K562 (cell line): Measurements from ENCODE around the gene C10orf105. TPM values are rescaled to one million over a fixed set of nuclear protein-coding genes. Genes with fewer than 3 reads are reported as not detected.

Experiments used
- ASH1L ChIP-seq: fragments of 450-650 bp; IDR thresholded peaks from 2 replicates; pipeline ENCODE4 v1.6.1; 2018; ENCODE audit warnings: borderline replicate concordance, mild to moderate bottlenecking, low read depth; ENCODE audit not compliant: partially characterized antibody
- BACH1 ChIP-seq: fragments of 200-800 bp; sonication (Bioruptor generic); IDR thresholded peaks from 2 replicates; pipeline ENCODE4 v1.6.1; 2016; ENCODE audit warnings: missing genetic modification characterization, missing compliant biosample characterization
- BHLHE40 ChIP-seq: IDR thresholded peaks from 2 replicates; pipeline ENCODE4 v1.6.1; 2011; ENCODE audit warnings: low read length, improper control_type of control experiment
- CEBPB ChIP-seq: fragments of 450-650 bp; IDR thresholded peaks from 2 replicates; pipeline ENCODE4 v1.6.1; 2016; ENCODE audit warnings: missing genetic modification characterization, missing compliant biosample characterization
- FOXP1 ChIP-seq: sonication (generic); formaldehyde crosslinking; IDR thresholded peaks from 2 replicates; pipeline ENCODE4 v1.8.0; 2022; ENCODE audit warnings: mild to moderate bottlenecking, missing genetic modification reagents
- HDAC2 ChIP-seq: fragments of 450-650 bp; IDR thresholded peaks from 2 replicates; pipeline ENCODE4 v1.6.1; 2016; ENCODE audit warnings: mild to moderate bottlenecking
- HDAC8 ChIP-seq: fragments of 450-650 bp; IDR thresholded peaks from 2 replicates; pipeline ENCODE4 v1.6.1; 2016; ENCODE audit warnings: mild to moderate bottlenecking, missing genetic modification characterization, moderate library complexity, missing compliant biosample characterization
- LCOR ChIP-seq: sonication (generic); formaldehyde crosslinking; IDR thresholded peaks from 2 replicates; pipeline ENCODE4 v1.8.0; 2022; ENCODE audit warnings: mild to moderate bottlenecking, missing genetic modification reagents
- MXD1 ChIP-seq: fragments of 250-450 bp; sonication (Bioruptor Pico); IDR thresholded peaks from 2 replicates; pipeline ENCODE4 v1.8.0; 2021; ENCODE audit warnings: borderline replicate concordance, mild to moderate bottlenecking, moderate library complexity; ENCODE audit not compliant: poor library complexity, severe bottlenecking
- MYNN ChIP-seq, 2 experiments: sonication (generic); formaldehyde crosslinking in 1 of 2; IDR thresholded peaks; 2 replicates each; pipeline versions ENCODE4 v1.5.0 to v1.6.1; 2016 to 2020; ENCODE audit warnings: antibody characterized with exemption in 1 of 2, missing genetic modification reagents in 1 of 2
- PTTG1 ChIP-seq: fragments of 450-650 bp; IDR thresholded peaks from 2 replicates; pipeline ENCODE4 v1.6.1; 2016; ENCODE audit warnings: low read depth, mild to moderate bottlenecking, missing genetic modification characterization, missing compliant biosample characterization
- RBM25 ChIP-seq: fragments of 200-400 bp; formaldehyde crosslinking; IDR thresholded peaks from 2 replicates; pipeline ENCODE4 v1.6.1; 2018; ENCODE audit warnings: low read length, low read depth, moderate library complexity; ENCODE audit not compliant: severe bottlenecking
- SP2 ChIP-seq: IDR thresholded peaks from 2 replicates; pipeline ENCODE4 v1.6.1; 2011; ENCODE audit warnings: mild to moderate bottlenecking, low read depth, low read length, moderate library complexity; ENCODE audit not compliant: poor library complexity, severe bottlenecking; ENCODE audit errors: extremely low read depth
- SRSF3 ChIP-seq: fragments of 200-400 bp; formaldehyde crosslinking; IDR thresholded peaks from 2 replicates; pipeline ENCODE4 v1.6.1; 2016; ENCODE audit warnings: mild to moderate bottlenecking, low read length, moderate library complexity; ENCODE audit not compliant: insufficient read depth
- THRAP3 ChIP-seq: fragments of 450-650 bp; IDR thresholded peaks from 2 replicates; pipeline ENCODE4 v1.6.1; 2016; ENCODE audit warnings: mild to moderate bottlenecking, inconsistent platforms, borderline replicate concordance
- TRIM24 ChIP-seq, 2 experiments: fragments of 450-650 bp; IDR thresholded peaks; 2 replicates each; pipeline ENCODE4 v1.6.1; 2016
- ZMIZ1 ChIP-seq, 2 experiments: fragments of 150-350 bp in 1 of 2; IDR thresholded peaks; 2 replicates each; pipeline ENCODE4 v1.6.1; 2012 to 2016; ENCODE audit warnings: low read depth in 2 of 2, low read length in 2 of 2, mild to moderate bottlenecking in 1 of 2, moderate library complexity in 1 of 2
- ZNF408 ChIP-seq: fragments of 250-450 bp; sonication (Bioruptor Pico); IDR thresholded peaks from 2 replicates; pipeline ENCODE4 v1.4.0; 2020; ENCODE audit warnings: low read depth, mild to moderate bottlenecking, moderate library complexity
- ZNF696 ChIP-seq: fragments of 250-450 bp; sonication (Bioruptor Pico); conservative IDR thresholded peaks from 2 replicates; pipeline ENCODE4 v1.4.0; 2020; ENCODE audit warnings: mild to moderate bottlenecking, moderate library complexity
- ZNF780A ChIP-seq: fragments of 250-450 bp; sonication (Bioruptor Pico); IDR thresholded peaks from 2 replicates; pipeline ENCODE4 v1.5.0; 2021; ENCODE audit warnings: mild to moderate bottlenecking
- polyA plus RNA-seq, 8 experiments: library from polyadenylated mRNA; depleted of rRNA in 4 of 8; stranded (reverse) in 5 of 8; unstranded in 3 of 8; fragments of >200 nt; fragmentation: Nextera tagmentation in 2 of 8; fragmentation: Illumina TruSeq in 1 of 8; extraction: Ambion mirVana in 2 of 8; extraction: Trizol in 1 of 8; gene quantifications; 2 replicates each; pipeline versions ENCODE4 v1.2.1 to v1.2.3, GENCODE V29; 2011 to 2014; ENCODE audit warnings: inconsistent platforms in 1 of 8, missing spikeins in 1 of 8
- total RNA-seq, 7 experiments: library from RNA; depleted of rRNA in 6 of 7; stranded (reverse); fragments of >200 nt in 6 of 7; fragmentation: Illumina TruSeq in 2 of 7; extraction: Trizol in 2 of 7; gene quantifications; 2 replicates each; pipeline versions ENCODE4 v1.2.1 to v1.2.3, GENCODE V29; 2011 to 2021; ENCODE audit warnings: low replicate concordance in 1 of 7
- TF ChIP-seq, protein P1 (sequence below): sonication (generic); formaldehyde crosslinking; IDR thresholded peaks from 2 replicates; pipeline ENCODE4 v1.8.1; 2023; ENCODE audit warnings: mild to moderate bottlenecking, missing genetic modification reagents
- TF ChIP-seq, protein P2 (sequence below): sonication (generic); formaldehyde crosslinking; IDR thresholded peaks from 2 replicates; pipeline ENCODE4 v1.8.0; 2022; ENCODE audit warnings: mild to moderate bottlenecking, missing genetic modification reagents

Gene C10orf105
- total and polyA plus RNA-seq, 9 of the 15 experiments (the other 6 are each of a cell fraction or from before 2014, with no cell fraction given), result 0.03 to 0.25 (median 0.04) TPM; not detected in 3

DNA sequence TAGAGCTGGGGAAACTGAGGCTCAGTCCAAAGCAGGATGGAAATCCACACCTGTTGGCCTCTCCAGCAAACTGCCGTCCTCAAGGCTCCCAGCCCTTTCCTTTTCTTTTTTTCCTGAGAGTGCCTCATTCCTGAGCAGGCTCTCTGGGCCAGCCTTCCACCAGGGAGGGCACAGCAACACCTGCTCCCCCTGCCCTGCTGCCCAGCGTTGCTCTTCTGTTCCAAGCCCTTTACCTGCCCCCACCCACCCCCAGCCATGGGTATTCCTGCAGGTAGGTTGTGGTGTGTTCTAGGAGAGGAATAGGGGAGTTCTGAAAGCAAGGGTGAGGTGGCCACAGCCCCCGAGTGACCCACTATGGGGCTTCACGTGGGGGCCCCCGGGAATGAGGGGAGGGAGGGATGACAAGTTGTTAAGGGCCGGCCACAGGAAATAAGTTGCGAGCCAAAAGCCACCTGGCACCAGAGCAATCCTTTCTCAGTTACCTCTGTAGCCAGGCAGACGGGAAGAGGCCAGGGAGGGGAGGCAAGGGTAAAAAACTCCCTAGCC is 34.5 kb upstream of the C10orf105 start (continued):
- TF ChIP-seq MXD1 (CRISPR knock-in tag) (no peak), ZNF780A (0 out of 2 replicates have a peak, but pooled peaks have one; percentile 42), SP2 (no peak), HDAC8 (tag) (no peak), BHLHE40 (no peak), RBM25 (no peak), ZNF408 (CRISPR knock-in tag) (no peak), FOXP1 (no peak), LCOR (CRISPR knock-in tag) (no peak), SRSF3 (no peak), CEBPB (tag) (no peak), ZMIZ1 (IDR thresholded peaks at IDR 0.05; ENCODE audit: low read depth in 2 of 2, low read length in 2 of 2) (no peak), THRAP3 (no peak), ASH1L (no peak), MYNN (IDR thresholded peaks at IDR 0.05) (no peak), MYNN (CRISPR knock-in tag; IDR thresholded peaks at IDR 0.05) (no peak), ZNF696 (CRISPR knock-in tag) (no peak), TRIM24 (IDR thresholded peaks at IDR 0.05) (no peak), BACH1 (tag) (no peak), HDAC2 (no peak), PTTG1 (tag) (no peak)
- TF ChIP-seq, protein P1, sequence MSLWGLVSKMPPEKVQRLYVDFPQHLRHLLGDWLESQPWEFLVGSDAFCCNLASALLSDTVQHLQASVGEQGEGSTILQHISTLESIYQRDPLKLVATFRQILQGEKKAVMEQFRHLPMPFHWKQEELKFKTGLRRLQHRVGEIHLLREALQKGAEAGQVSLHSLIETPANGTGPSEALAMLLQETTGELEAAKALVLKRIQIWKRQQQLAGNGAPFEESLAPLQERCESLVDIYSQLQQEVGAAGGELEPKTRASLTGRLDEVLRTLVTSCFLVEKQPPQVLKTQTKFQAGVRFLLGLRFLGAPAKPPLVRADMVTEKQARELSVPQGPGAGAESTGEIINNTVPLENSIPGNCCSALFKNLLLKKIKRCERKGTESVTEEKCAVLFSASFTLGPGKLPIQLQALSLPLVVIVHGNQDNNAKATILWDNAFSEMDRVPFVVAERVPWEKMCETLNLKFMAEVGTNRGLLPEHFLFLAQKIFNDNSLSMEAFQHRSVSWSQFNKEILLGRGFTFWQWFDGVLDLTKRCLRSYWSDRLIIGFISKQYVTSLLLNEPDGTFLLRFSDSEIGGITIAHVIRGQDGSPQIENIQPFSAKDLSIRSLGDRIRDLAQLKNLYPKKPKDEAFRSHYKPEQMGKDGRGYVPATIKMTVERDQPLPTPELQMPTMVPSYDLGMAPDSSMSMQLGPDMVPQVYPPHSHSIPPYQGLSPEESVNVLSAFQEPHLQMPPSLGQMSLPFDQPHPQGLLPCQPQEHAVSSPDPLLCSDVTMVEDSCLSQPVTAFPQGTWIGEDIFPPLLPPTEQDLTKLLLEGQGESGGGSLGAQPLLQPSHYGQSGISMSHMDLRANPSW (CRISPR knock-in tag), result no peak
- TF ChIP-seq, protein P2, sequence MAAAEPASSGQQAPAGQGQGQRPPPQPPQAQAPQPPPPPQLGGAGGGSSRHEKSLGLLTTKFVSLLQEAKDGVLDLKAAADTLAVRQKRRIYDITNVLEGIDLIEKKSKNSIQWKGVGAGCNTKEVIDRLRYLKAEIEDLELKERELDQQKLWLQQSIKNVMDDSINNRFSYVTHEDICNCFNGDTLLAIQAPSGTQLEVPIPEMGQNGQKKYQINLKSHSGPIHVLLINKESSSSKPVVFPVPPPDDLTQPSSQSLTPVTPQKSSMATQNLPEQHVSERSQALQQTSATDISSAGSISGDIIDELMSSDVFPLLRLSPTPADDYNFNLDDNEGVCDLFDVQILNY, result no peak
